ENCODE results near the gene FPR2. TPM values are rescaled to one million over a fixed set of nuclear protein-coding genes. Genes with fewer than 3 reads are reported as not detected.
"Not testable (repeated sequence)": the region's sequence is repeated elsewhere in the genome, so short reads cannot be mapped to it uniquely, and the experiment has no call there.

FPR2 gene
- total RNA-seq, 4 donors from 2014 or later = 0.13 to 0.34 TPM; not detected in 2

GRCh38 chr19:51737924-51738323, 23.1 kb upstream of the FPR2 start:
- no peak overlapping the region for H3K4me3 ChIP-seq (ENCODE audit: low read depth, poor library complexity, severe bottlenecking)
- no peak for TF ChIP-seq CTCF (IDR thresholded peaks at IDR 0.05)
- no peak for TF ChIP-seq POLR2A (IDR thresholded peaks at IDR 0.05)
- DNase-seq (ENCODE audit: low spot score in 2 of 2) = no peak
- 69 to 71% methylated on average over 2 of the region's 2 CpGs for WGBS, 2 donors
- intact Hi-C loops (cut with DNase I; ENCODE audit: low total_unique reads) = no loop called here

- DNase-seq (ENCODE audit: low spot score in 2 of 2); H3K4me3 ChIP-seq (ENCODE audit: low read depth, poor library complexity, severe bottlenecking); intact Hi-C loops (cut with DNase I; ENCODE audit: low total_unique reads): not testable (repeated sequence)
- WGBS, 2 donors = 90 to 92% methylated on average over 10 of the region's 10 CpGs
Observed at GRCh38 chr19:51738523-51738922, 22.5 kb upstream of the FPR2 start.

- TF ChIP-seq POLR2A (IDR thresholded peaks at IDR 0.05) (no peak), CTCF (IDR thresholded peaks at IDR 0.05) (no peak)
- H3K4me3 ChIP-seq (ENCODE audit: low read depth, poor library complexity, severe bottlenecking) = no peak overlapping the region
- DNase-seq (ENCODE audit: low spot score in 2 of 2) = no peak
- WGBS, 2 donors = 63 to 64% methylated on average over 13 of the region's 13 CpGs
- intact Hi-C loops (cut with DNase I; ENCODE audit: low total_unique reads) = no loop called here
Observed at GRCh38 chr19:51739466-51740213, 21.3 kb upstream of the FPR2 start.

- WGBS, 2 donors = 68% methylated on average over 5 of the region's 5 CpGs
- no peak for TF ChIP-seq POLR2A (IDR thresholded peaks at IDR 0.05)
- TF ChIP-seq CTCF (IDR thresholded peaks at IDR 0.05) = no peak
- DNase-seq (ENCODE audit: low spot score in 2 of 2) = no peak
- intact Hi-C loops (cut with DNase I; ENCODE audit: low total_unique reads) = no loop called here
- H3K4me3 ChIP-seq (ENCODE audit: low read depth, poor library complexity, severe bottlenecking) = no peak overlapping the region
Observed at GRCh38 chr19:51740356-51740755, 20.6 kb upstream of the FPR2 start.

- intact Hi-C loops (cut with DNase I; ENCODE audit: low total_unique reads) = no loop called here
- no peak overlapping the region for H3K4me3 ChIP-seq (ENCODE audit: low read depth, poor library complexity, severe bottlenecking)
- WGBS, 2 donors = 51 to 59% methylated on average over 6 of the region's 6 CpGs
- no peak for DNase-seq (ENCODE audit: low spot score in 2 of 2)
- TF ChIP-seq CTCF (IDR thresholded peaks at IDR 0.05) (no peak), POLR2A (IDR thresholded peaks at IDR 0.05) (no peak)
Observed at GRCh38 chr19:51742789-51743188, 18.2 kb upstream of the FPR2 start.

GRCh38 chr19:51743405-51743804, 17.6 kb upstream of the FPR2 start:
- 79 to 83% methylated on average over 3 of the region's 3 CpGs for WGBS, 2 donors
- DNase-seq (ENCODE audit: low spot score in 2 of 2) = no peak
- intact Hi-C loops (cut with DNase I; ENCODE audit: low total_unique reads) = no loop called here
- no peak overlapping the region for H3K4me3 ChIP-seq (ENCODE audit: low read depth, poor library complexity, severe bottlenecking)
- TF ChIP-seq POLR2A (IDR thresholded peaks at IDR 0.05) (no peak), CTCF (IDR thresholded peaks at IDR 0.05) (no peak)
